NT2/D1 (cell line): ENCODE data around the gene HIRA.

ENCODE experiments used
- DNase-seq: peaks from one replicate; pipeline ENCODE4 v3.0.0-alpha.2; 2011; ENCODE audit warnings: low read depth, low spot score
- H3K27me3 ChIP-seq: 2 replicates; pipeline ENCODE4 v1.6.0; 2011; ENCODE audit warnings: mild to moderate bottlenecking; ENCODE audit not compliant: insufficient read length, insufficient read depth
- H3K36me3 ChIP-seq: 2 replicates; pipeline ENCODE4 v1.6.1; 2011; ENCODE audit warnings: mild to moderate bottlenecking, low read length, mixed read lengths; ENCODE audit not compliant: insufficient read depth, insufficient read length
- H3K4me1 ChIP-seq: 2 replicates; pipeline ENCODE4 v1.5.1; 2011; ENCODE audit not compliant: insufficient read depth, insufficient read length
- H3K4me3 ChIP-seq: 2 replicates; pipeline ENCODE4 v1.5.1; 2011; ENCODE audit warnings: low read depth; ENCODE audit not compliant: insufficient read length
- H3K9ac ChIP-seq: 2 replicates; pipeline ENCODE4 v1.6.0; 2011; ENCODE audit warnings: low read depth; ENCODE audit not compliant: insufficient read length
- H3K9me3 ChIP-seq: 2 replicates; pipeline ENCODE4 v1.5.1; 2011; ENCODE audit warnings: mild to moderate bottlenecking, low read length; ENCODE audit not compliant: insufficient read depth
- SUZ12 ChIP-seq: IDR thresholded peaks from 2 replicates; pipeline ENCODE4 v1.6.1; 2011; ENCODE audit not compliant: insufficient read length, insufficient read depth; ENCODE audit errors: extremely low read depth
- YY1 ChIP-seq: IDR thresholded peaks from 2 replicates; pipeline ENCODE4 v1.6.1; 2011; ENCODE audit not compliant: insufficient read length, insufficient read depth
- ZNF274 ChIP-seq: IDR thresholded peaks from 2 replicates; pipeline ENCODE4 v1.6.1; 2011; ENCODE audit warnings: mild to moderate bottlenecking, low read depth, low read length

HIRA gene

GRCh38 chr22:19412923-19413322, 18.6 kb downstream of the HIRA start:
- no peak overlapping the region for H3K9ac ChIP-seq
- H3K4me1 ChIP-seq = no peaks in the 10 kb centered on the region
- TF ChIP-seq SUZ12 (no peak), YY1 (no peak), ZNF274 (no peak)
- peaks cover 35% of the 10 kb centered on the region for H3K36me3 ChIP-seq
- H3K9me3 ChIP-seq = no peaks in the 10 kb centered on the region
- H3K4me3 ChIP-seq = no peak overlapping the region
- no peaks in the 10 kb centered on the region for H3K27me3 ChIP-seq
- DNase-seq = no peak

GRCh38 chr22:19412478-19412877, 19.1 kb downstream of the HIRA start:
- H3K9ac ChIP-seq = no peak overlapping the region
- no peaks in the 10 kb centered on the region for H3K4me1 ChIP-seq
- DNase-seq = no peak
- no peaks in the 10 kb centered on the region for H3K27me3 ChIP-seq
- no peaks in the 10 kb centered on the region for H3K9me3 ChIP-seq
- no peak overlapping the region for H3K4me3 ChIP-seq
- no peak for TF ChIP-seq YY1
- no peak for TF ChIP-seq SUZ12
- TF ChIP-seq ZNF274 = no peak
- peaks cover 40% of the 10 kb centered on the region for H3K36me3 ChIP-seq

GRCh38 chr22:19411690-19412045, 19.9 kb downstream of the HIRA start:
- TF ChIP-seq YY1 (no peak), SUZ12 (no peak), ZNF274 (no peak)
- no peak for DNase-seq
- Histone ChIP-seq H3K27me3 (no peaks in the 10 kb centered on the region), H3K4me3 (no peak overlapping the region), H3K9ac (no peak overlapping the region), H3K9me3 (no peaks in the 10 kb centered on the region), H3K36me3 (peaks cover 47% of the 10 kb centered on the region), H3K4me1 (no peaks in the 10 kb centered on the region)

- Histone ChIP-seq H3K27me3 (no peaks in the 10 kb centered on the region), H3K36me3 (peaks cover 52% of the 10 kb centered on the region), H3K9me3 (no peaks in the 10 kb centered on the region), H3K4me3 (no peak overlapping the region), H3K9ac (no peak overlapping the region), H3K4me1 (no peaks in the 10 kb centered on the region)
- TF ChIP-seq ZNF274 (no peak), YY1 (no peak), SUZ12 (no peak)
- DNase-seq = no peak
These were observed 20.4 kb downstream of the HIRA start for GRCh38 chr22:19410941-19411689.

GRCh38 chr22:19407649-19408606, 23.6 kb downstream of the HIRA start:
- DNase-seq = no peak
- TF ChIP-seq SUZ12 (no peak), YY1 (no peak), ZNF274 (no peak)

GRCh38 chr22:19406846-19407245, 24.7 kb downstream of the HIRA start:
- H3K4me3 ChIP-seq = no peak overlapping the region
- no peaks in the 10 kb centered on the region for H3K27me3 ChIP-seq
- peaks cover 75% of the 10 kb centered on the region for H3K36me3 ChIP-seq
- no peak overlapping the region for H3K9ac ChIP-seq
- no peaks in the 10 kb centered on the region for H3K4me1 ChIP-seq
- no peak for TF ChIP-seq YY1
- no peak for DNase-seq
- H3K9me3 ChIP-seq = no peaks in the 10 kb centered on the region

More at GRCh38 chr22:19407649-19408606, 23.6 kb downstream of the HIRA start:
- Histone ChIP-seq H3K27me3 (no peaks in the 10 kb centered on the region), H3K9me3 (no peaks in the 10 kb centered on the region), H3K36me3 (peaks cover 72% of the 10 kb centered on the region), H3K4me3 (no peak overlapping the region), H3K4me1 (no peaks in the 10 kb centered on the region), H3K9ac (no peak overlapping the region)

- peaks cover 75% of the 10 kb centered on the region for H3K36me3 ChIP-seq
- DNase-seq = no peak
- H3K9me3 ChIP-seq = no peaks in the 10 kb centered on the region
- no peaks in the 10 kb centered on the region for H3K27me3 ChIP-seq
- TF ChIP-seq YY1 (no peak), SUZ12 (no peak), ZNF274 (no peak)
- no peak overlapping the region for H3K9ac ChIP-seq
- no peaks in the 10 kb centered on the region for H3K4me1 ChIP-seq
- no peak overlapping the region for H3K4me3 ChIP-seq
These were observed 25.2 kb downstream of the HIRA start for GRCh38 chr22:19406281-19406811.
